ENCODE data around the gene THAP4. TPM values are rescaled to one million over a fixed set of nuclear protein-coding genes. Genes with fewer than 3 reads are reported as not detected.
A peak's percentile ranks its signal among the peaks of the same experiment; 100 is the strongest.

THAP4 gene
- total and polyA plus RNA-seq, 2 of the 4 experiments (the other 2 are of a cell fraction) = 33.9 to 55.1 TPM

DNA sequence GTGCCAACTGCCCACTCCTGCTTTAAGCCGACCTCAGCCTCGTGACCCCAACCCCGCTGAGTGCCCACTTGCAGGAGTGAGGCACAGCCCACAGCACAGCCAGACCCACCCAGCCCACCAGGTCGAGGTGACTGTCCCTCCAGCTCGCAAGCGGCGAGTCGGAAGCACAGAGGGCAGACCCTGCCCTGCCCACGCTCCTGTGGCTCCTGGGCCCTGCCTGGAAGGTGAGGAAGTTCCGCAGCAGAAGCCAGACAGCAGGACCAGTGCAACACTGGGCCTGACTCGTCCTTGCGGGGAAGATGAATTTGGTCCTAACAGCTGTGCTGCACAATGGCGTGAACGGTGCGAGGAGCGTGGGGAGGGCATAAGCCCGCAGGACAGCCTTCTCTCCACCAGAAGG is 39.7 kb upstream of the THAP4 start:
- Histone ChIP-seq H3K79me1 (ENCODE audit: low read depth in 1 of 2, low read length in 2 of 2) (peaks cover 3 to 27% of the 10 kb centered on the region in 2 experiments), H2BK5ac (ENCODE audit: low read depth, low read length, poor library complexity, severe bottlenecking) (no peak overlapping the region), H3K9ac (ENCODE audit: low read depth, low read length) (no peak overlapping the region), H2AK5ac (ENCODE audit: low read depth, low read length) (no peak overlapping the region), H3K27ac (ENCODE audit: insufficient read depth, low read length) (no peak overlapping the region), H3K9me3 (ENCODE audit: control insufficient read depth, insufficient read depth, low read length) (no peaks in the 10 kb centered on the region), H2BK15ac (ENCODE audit: low read depth, low read length) (no peak overlapping the region), H4K8ac (ENCODE audit: low read depth in 2 of 2, low read length in 2 of 2) (no peak overlapping the region), H3K18ac (ENCODE audit: low read depth, low read length) (no peak overlapping the region), H4K20me1 (ENCODE audit: insufficient read depth, low read length) (peaks cover 15% of the 10 kb centered on the region; the same call in 1 of the 2 replicates), H3K23ac (ENCODE audit: low read depth, low read length) (no peak overlapping the region), H2BK20ac (ENCODE audit: low read depth, low read length) (no peak overlapping the region), H3K36me3 (ENCODE audit: control insufficient read depth, insufficient read depth, low read length) (peaks cover 53% of the 10 kb centered on the region), H3K14ac (replicated peaks; ENCODE audit: low read depth, low read length) (no peak overlapping the region), H3K4ac (ENCODE audit: low read depth, low read length) (no peak overlapping the region; the same call in 1 of the 2 replicates), H3K27me3 (ENCODE audit: control insufficient read depth, insufficient read depth, low read length) (no peaks in the 10 kb centered on the region), H3K4me1 (ENCODE audit: control insufficient read depth, insufficient read depth, low read length) (peaks cover 9% of the 10 kb centered on the region), H4K5ac (ENCODE audit: low read depth, low read length) (no peak overlapping the region), H3K9me1 (ENCODE audit: insufficient read depth, low read length) (no peaks in the 10 kb centered on the region), H4K91ac (ENCODE audit: insufficient read depth, low read depth, low read length) (no peak overlapping the region), H3K4me3 (ENCODE audit: insufficient read depth, low read depth, low read length) (no peak overlapping the region), H3K56ac (ENCODE audit: extremely low read depth, insufficient read depth, low read length) (no peak overlapping the region), H3K4me2 (ENCODE audit: low read depth, low read length) (no peak overlapping the region), H2BK120ac (ENCODE audit: low read depth, low read length) (no peak overlapping the region), H2AFZ (replicated peaks; ENCODE audit: low read length, poor library complexity) (no peak overlapping the region), H2AK9ac (replicated peaks; ENCODE audit: low read depth, low read length, poor library complexity) (peak overlapping the region; percentile 51)
- BruUV-seq (replicated peaks) = no TSS peak
- ATAC-seq (ENCODE audit: low read depth) = no peak
- DNase-seq = no peak
- TF ChIP-seq, protein P1, sequence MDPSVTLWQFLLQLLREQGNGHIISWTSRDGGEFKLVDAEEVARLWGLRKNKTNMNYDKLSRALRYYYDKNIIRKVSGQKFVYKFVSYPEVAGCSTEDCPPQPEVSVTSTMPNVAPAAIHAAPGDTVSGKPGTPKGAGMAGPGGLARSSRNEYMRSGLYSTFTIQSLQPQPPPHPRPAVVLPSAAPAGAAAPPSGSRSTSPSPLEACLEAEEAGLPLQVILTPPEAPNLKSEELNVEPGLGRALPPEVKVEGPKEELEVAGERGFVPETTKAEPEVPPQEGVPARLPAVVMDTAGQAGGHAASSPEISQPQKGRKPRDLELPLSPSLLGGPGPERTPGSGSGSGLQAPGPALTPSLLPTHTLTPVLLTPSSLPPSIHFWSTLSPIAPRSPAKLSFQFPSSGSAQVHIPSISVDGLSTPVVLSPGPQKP (IDR thresholded peaks at IDR 0.05; ENCODE audit: borderline replicate concordance, low read depth, low read length) = no peak
- TF ChIP-seq MXI1 (IDR thresholded peaks at IDR 0.05; ENCODE audit: borderline replicate concordance, low read depth, low read length) (no peak), RAD21 (IDR thresholded peaks at IDR 0.05; ENCODE audit: low read length) (no peak), RCOR1 (IDR thresholded peaks at IDR 0.05; ENCODE audit: insufficient replicate concordance, low read length) (no peak), MAZ (IDR thresholded peaks at IDR 0.05; ENCODE audit: borderline replicate concordance, low read depth, low read length) (no peak), SMC3 (IDR thresholded peaks at IDR 0.05; ENCODE audit: low read depth, low read length) (no peak), FOS (IDR thresholded peaks at IDR 0.05; ENCODE audit: low read depth, low read length) (no peak), BHLHE40 (IDR thresholded peaks at IDR 0.05; ENCODE audit: low read depth, low read length) (no peak), CEBPB (IDR thresholded peaks at IDR 0.05; ENCODE audit: low read depth, low read length) (no peak), MAFK (IDR thresholded peaks at IDR 0.05; ENCODE audit: low read depth, low read length) (no peak), RFX5 (IDR thresholded peaks at IDR 0.05; ENCODE audit: low read depth, low read length) (no peak), NFE2L2 (IDR thresholded peaks at IDR 0.05; ENCODE audit: low read depth, low read length) (no peak), POLR2A (IDR thresholded peaks at IDR 0.05; ENCODE audit: low read depth, low read length) (no peak), CHD1 (IDR thresholded peaks at IDR 0.05; ENCODE audit: low read depth, low read length) (no peak)
- TF ChIP-seq, protein P2, sequence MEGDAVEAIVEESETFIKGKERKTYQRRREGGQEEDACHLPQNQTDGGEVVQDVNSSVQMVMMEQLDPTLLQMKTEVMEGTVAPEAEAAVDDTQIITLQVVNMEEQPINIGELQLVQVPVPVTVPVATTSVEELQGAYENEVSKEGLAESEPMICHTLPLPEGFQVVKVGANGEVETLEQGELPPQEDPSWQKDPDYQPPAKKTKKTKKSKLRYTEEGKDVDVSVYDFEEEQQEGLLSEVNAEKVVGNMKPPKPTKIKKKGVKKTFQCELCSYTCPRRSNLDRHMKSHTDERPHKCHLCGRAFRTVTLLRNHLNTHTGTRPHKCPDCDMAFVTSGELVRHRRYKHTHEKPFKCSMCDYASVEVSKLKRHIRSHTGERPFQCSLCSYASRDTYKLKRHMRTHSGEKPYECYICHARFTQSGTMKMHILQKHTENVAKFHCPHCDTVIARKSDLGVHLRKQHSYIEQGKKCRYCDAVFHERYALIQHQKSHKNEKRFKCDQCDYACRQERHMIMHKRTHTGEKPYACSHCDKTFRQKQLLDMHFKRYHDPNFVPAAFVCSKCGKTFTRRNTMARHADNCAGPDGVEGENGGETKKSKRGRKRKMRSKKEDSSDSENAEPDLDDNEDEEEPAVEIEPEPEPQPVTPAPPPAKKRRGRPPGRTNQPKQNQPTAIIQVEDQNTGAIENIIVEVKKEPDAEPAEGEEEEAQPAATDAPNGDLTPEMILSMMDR (conservative IDR thresholded peaks at IDR 0.05; ENCODE audit: low read depth, low read length) = no peak
- TF ChIP-seq, protein P3, sequence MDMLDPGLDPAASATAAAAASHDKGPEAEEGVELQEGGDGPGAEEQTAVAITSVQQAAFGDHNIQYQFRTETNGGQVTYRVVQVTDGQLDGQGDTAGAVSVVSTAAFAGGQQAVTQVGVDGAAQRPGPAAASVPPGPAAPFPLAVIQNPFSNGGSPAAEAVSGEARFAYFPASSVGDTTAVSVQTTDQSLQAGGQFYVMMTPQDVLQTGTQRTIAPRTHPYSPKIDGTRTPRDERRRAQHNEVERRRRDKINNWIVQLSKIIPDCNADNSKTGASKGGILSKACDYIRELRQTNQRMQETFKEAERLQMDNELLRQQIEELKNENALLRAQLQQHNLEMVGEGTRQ (IDR thresholded peaks at IDR 0.05; ENCODE audit: low read depth, low read length) = no peak
- 94% methylated on average over 11 of the region's 17 CpGs; no CpG with 5 or more reads in 1 of the 2 experiments for WGBS, 2 experiments (ENCODE audit: extremely low coverage in 2 of 2, insufficient read length in 1 of 2)
- ChIA-PET POLR2A (ENCODE audit: unreplicated experiment) (no interaction called here), CTCF (no interaction called here)
- in situ Hi-C loops (cut with MboI; ENCODE audit: low sequenced_read_pairs) = no loop called here
- dilution Hi-C loops (cut with HindIII; ENCODE audit: low sequenced_read_pairs, unreplicated experiment) = no loop called here
- intact Hi-C loops (cut with micrococcal nuclease) = no loop called here
